Suprapubic skin (tissue), 4 donors: Measurements from ENCODE around the gene TCERG1L. TPM values are rescaled to one million over a fixed set of nuclear protein-coding genes. Genes with fewer than 3 reads are reported as not detected.

Experiments used
- DNase-seq, 2 donors: peaks; one replicate each; pipeline ENCODE4 v3.0.0-alpha.2; 2019; ENCODE audit warnings: low spot score in 2 of 2
- H3K27ac ChIP-seq: fragments of 200-600 bp; sonication (generic); one replicate; pipeline ENCODE4 v1.5.1; 2019
- H3K27me3 ChIP-seq: fragments of 200-600 bp; sonication (generic); one replicate; pipeline ENCODE4 v1.5.1; 2019
- H3K36me3 ChIP-seq: fragments of 200-600 bp; sonication (generic); one replicate; pipeline ENCODE4 v1.5.1; 2019
- H3K4me1 ChIP-seq: fragments of 200-600 bp; sonication (generic); one replicate; pipeline ENCODE4 v1.5.1; 2019
- H3K4me3 ChIP-seq: fragments of 200-600 bp; sonication (generic); one replicate; pipeline ENCODE4 v1.5.1; 2019; ENCODE audit warnings: mild to moderate bottlenecking
- H3K9me3 ChIP-seq: fragments of 200-600 bp; sonication (generic); one replicate; pipeline ENCODE4 v1.5.1; 2019
- EP300 ChIP-seq: sonication (generic); formaldehyde crosslinking; IDR thresholded peaks from one replicate; pipeline ENCODE4 v1.6.1; 2017; ENCODE audit warnings: antibody characterized with exemption
- POLR2A ChIP-seq, 2 donors: fragments of 450-650 bp; IDR thresholded peaks; one replicate each; pipeline ENCODE4 v1.6.1; 2017; ENCODE audit warnings: antibody characterized with exemption in 2 of 2, mild to moderate bottlenecking in 2 of 2, moderate library complexity in 2 of 2
- POLR2AphosphoS5 ChIP-seq, 3 donors: sonication (generic); formaldehyde crosslinking; IDR thresholded peaks; one replicate each; pipeline ENCODE4 v1.6.1; 2017; ENCODE audit warnings: antibody characterized with exemption in 3 of 3
- WGBS: methylation state at CpG from one replicate; pipeline ENCODE4 v1.1.5; 2018; 5-methylcytosine and 5-hydroxymethylcytosine counted together
- total RNA-seq, 4 donors: library from RNA; depleted of rRNA; stranded (reverse); fragments of >200 nt; gene quantifications; one replicate each; pipeline ENCODE4 v1.1.0, GENCODE V29; 2016
- TF ChIP-seq, protein P1 (sequence below), 2 donors: fragments of 200-600 bp in 1 of 2; fragments of 450-650 bp in 1 of 2; sonication (generic) in 1 of 2; IDR thresholded peaks; one replicate each; pipeline ENCODE4 v1.5.1; 2016 to 2019; ENCODE audit warnings: antibody characterized with exemption in 2 of 2, mild to moderate bottlenecking in 1 of 2, moderate library complexity in 1 of 2

TCERG1L gene
- total RNA-seq, 4 donors from 2014 or later: 0.32 to 1.0 (median 0.51) TPM

- no peaks in the 10 kb centered on the region for H3K4me1 ChIP-seq
- H3K27me3 ChIP-seq: no peaks in the 10 kb centered on the region
- TF ChIP-seq EP300: no peak
- TF ChIP-seq, protein P1, sequence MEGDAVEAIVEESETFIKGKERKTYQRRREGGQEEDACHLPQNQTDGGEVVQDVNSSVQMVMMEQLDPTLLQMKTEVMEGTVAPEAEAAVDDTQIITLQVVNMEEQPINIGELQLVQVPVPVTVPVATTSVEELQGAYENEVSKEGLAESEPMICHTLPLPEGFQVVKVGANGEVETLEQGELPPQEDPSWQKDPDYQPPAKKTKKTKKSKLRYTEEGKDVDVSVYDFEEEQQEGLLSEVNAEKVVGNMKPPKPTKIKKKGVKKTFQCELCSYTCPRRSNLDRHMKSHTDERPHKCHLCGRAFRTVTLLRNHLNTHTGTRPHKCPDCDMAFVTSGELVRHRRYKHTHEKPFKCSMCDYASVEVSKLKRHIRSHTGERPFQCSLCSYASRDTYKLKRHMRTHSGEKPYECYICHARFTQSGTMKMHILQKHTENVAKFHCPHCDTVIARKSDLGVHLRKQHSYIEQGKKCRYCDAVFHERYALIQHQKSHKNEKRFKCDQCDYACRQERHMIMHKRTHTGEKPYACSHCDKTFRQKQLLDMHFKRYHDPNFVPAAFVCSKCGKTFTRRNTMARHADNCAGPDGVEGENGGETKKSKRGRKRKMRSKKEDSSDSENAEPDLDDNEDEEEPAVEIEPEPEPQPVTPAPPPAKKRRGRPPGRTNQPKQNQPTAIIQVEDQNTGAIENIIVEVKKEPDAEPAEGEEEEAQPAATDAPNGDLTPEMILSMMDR (IDR thresholded peaks at IDR 0.05): no peak
- no peak for TF ChIP-seq POLR2A (IDR thresholded peaks at IDR 0.05)
- no peak for TF ChIP-seq POLR2AphosphoS5 (IDR thresholded peaks at IDR 0.05)
- H3K36me3 ChIP-seq: no peaks in the 10 kb centered on the region
- no peak overlapping the region for H3K27ac ChIP-seq
- no peaks in the 10 kb centered on the region for H3K9me3 ChIP-seq
- 82% methylated on average over 18 of the region's 19 CpGs for WGBS
- peak in 1 of 2 donors; percentile 71 for DNase-seq
- H3K4me3 ChIP-seq: no peak overlapping the region
Measured at GRCh38 chr10:131195558-131196159, 115.9 kb downstream of the TCERG1L start.

DNA sequence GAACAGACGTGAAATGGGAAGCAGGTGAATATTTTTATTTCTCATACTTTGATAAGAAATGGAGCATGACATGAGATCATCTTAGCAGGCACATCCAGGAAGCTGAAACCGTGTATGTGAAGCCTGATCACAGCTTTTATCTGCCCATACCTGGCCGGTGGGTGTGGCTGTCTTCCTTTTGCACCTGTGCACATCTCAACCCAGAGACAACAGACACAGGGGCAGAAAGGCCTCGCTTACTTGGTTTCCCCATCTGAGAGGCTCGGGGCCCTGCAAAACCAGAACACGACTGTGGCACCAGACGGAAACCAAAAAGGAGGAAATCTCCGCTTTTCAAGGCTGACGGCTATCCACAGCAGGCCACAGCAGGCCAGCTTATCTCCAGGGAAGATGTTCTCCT is 116.4 kb downstream of the TCERG1L start:
- no peaks in the 10 kb centered on the region for H3K9me3 ChIP-seq
- 83% methylated on average over 9 of the region's 9 CpGs for WGBS
- peak in 1 of 2 donors; percentile 23 for DNase-seq
- no peak overlapping the region for H3K4me3 ChIP-seq
- TF ChIP-seq POLR2AphosphoS5 (IDR thresholded peaks at IDR 0.05) (no peak), EP300 (no peak), POLR2A (IDR thresholded peaks at IDR 0.05) (no peak)
- TF ChIP-seq, protein P1 (IDR thresholded peaks at IDR 0.05): no peak
- no peak overlapping the region for H3K27ac ChIP-seq
- no peaks in the 10 kb centered on the region for H3K27me3 ChIP-seq
- H3K36me3 ChIP-seq: no peaks in the 10 kb centered on the region
- no peaks in the 10 kb centered on the region for H3K4me1 ChIP-seq

DNA sequence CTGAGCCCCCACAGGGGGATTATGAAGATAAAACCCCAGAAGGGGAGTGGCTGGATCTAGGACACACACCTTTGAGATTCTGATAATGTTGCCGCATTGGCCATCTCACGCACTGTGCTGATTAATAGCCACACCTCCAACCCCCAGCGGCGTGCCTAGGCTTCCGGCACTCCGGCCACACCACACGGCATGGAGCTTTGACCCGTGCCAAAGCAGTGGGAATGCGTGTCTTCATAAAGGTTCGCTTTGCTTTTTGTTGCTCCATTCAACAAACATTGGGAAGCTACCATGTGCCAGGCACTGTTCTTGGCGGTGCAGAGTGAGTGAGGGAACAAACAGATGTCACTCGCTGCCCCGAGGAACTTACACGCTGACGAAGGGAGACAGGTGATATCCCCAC is 117.6 kb downstream of the TCERG1L start:
- Histone ChIP-seq H3K4me1 (no peaks in the 10 kb centered on the region), H3K36me3 (no peaks in the 10 kb centered on the region), H3K27me3 (no peaks in the 10 kb centered on the region), H3K4me3 (no peak overlapping the region), H3K27ac (no peak overlapping the region), H3K9me3 (no peaks in the 10 kb centered on the region)
- WGBS: 94% methylated on average over 15 of the region's 15 CpGs
- TF ChIP-seq EP300 (no peak), POLR2AphosphoS5 (IDR thresholded peaks at IDR 0.05) (no peak), POLR2A (IDR thresholded peaks at IDR 0.05) (no peak)
- TF ChIP-seq, protein P1 (IDR thresholded peaks at IDR 0.05): no peak
- DNase-seq: peak in 1 of 2 donors; percentile 54

GRCh38 chr10:131188494-131188893 is 123.0 kb downstream of the TCERG1L start:
- DNase-seq: no peak
- H3K27ac ChIP-seq: no peak overlapping the region
- TF ChIP-seq POLR2AphosphoS5 (IDR thresholded peaks at IDR 0.05) (no peak), POLR2A (IDR thresholded peaks at IDR 0.05) (no peak), EP300 (no peak)
- TF ChIP-seq, protein P1 (IDR thresholded peaks at IDR 0.05): no peak
- no peak overlapping the region for H3K4me3 ChIP-seq
- H3K4me1 ChIP-seq: no peaks in the 10 kb centered on the region
- 93% methylated on average over 4 of the region's 4 CpGs for WGBS
- no peaks in the 10 kb centered on the region for H3K36me3 ChIP-seq
- H3K27me3 ChIP-seq: no peaks in the 10 kb centered on the region
- H3K9me3 ChIP-seq: no peaks in the 10 kb centered on the region

DNA sequence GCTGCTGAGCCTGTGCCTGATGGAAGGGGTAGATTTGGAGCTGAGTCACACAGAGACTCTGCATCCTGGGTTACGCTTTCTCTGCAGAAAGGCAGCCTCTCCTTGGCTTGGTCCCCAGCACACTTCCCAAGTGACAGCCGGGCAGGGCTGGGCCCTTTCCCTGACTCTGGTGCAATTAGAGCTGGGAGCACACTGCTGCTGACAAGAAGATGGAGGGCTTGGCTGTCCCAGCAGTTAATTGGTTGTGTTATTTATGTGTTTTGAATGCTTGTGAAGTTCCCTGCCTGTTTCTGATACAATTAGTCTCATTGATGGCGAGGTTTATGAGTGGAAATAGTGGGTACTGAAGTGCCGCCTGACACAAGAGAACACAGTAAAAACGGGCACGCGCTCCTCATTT is 123.6 kb downstream of the TCERG1L start:
- Histone ChIP-seq H3K27me3 (no peaks in the 10 kb centered on the region), H3K4me1 (no peaks in the 10 kb centered on the region), H3K4me3 (no peak overlapping the region), H3K36me3 (no peaks in the 10 kb centered on the region), H3K27ac (no peak overlapping the region), H3K9me3 (no peaks in the 10 kb centered on the region)
- peak in 1 of 2 donors; percentile 32 for DNase-seq
- no peak for TF ChIP-seq POLR2AphosphoS5 (IDR thresholded peaks at IDR 0.05)
- TF ChIP-seq, protein P1 (IDR thresholded peaks at IDR 0.05): no peak
- TF ChIP-seq EP300: no peak
- no peak for TF ChIP-seq POLR2A (IDR thresholded peaks at IDR 0.05)
- 88% methylated on average over 6 of the region's 7 CpGs for WGBS
